ENCODE results near the gene DNAAF9.

The DNAAF9 gene

DNA sequence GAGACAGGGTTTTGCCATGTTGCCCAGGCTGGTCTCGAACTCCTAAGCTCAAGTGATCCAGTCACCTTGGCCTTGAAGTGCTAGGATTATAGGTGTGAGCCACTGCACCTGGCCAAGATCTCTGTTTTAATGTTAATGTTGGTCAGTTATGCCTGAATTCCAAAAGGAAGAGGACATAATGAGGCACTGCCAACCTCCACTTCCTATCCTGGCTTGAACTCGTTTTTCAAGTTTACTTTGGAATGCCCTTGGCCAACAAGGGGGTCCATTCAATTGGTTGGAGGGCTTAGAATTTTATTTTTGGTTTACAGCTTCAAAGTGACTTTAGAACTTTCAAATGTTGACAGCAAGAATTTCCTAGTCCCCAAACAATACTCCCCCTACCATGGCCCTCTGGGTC, 29.8 kb downstream of the DNAAF9 start:
- H3K36me3 Mint-ChIP-seq: peaks cover 17 to 47% of the 10 kb centered on the region in 2 donors
- H3K4me1 Mint-ChIP-seq: no peaks in the 10 kb centered on the region
- H3K4me3 Mint-ChIP-seq: no peak overlapping the region
- H3K27ac Mint-ChIP-seq: no peak overlapping the region
- no peaks in the 10 kb centered on the region for H3K9me3 Mint-ChIP-seq
- no peak for ATAC-seq (replicated peaks)
- no peak for DNase-seq
- H3K27me3 Mint-ChIP-seq: no peaks in the 10 kb centered on the region

DNA sequence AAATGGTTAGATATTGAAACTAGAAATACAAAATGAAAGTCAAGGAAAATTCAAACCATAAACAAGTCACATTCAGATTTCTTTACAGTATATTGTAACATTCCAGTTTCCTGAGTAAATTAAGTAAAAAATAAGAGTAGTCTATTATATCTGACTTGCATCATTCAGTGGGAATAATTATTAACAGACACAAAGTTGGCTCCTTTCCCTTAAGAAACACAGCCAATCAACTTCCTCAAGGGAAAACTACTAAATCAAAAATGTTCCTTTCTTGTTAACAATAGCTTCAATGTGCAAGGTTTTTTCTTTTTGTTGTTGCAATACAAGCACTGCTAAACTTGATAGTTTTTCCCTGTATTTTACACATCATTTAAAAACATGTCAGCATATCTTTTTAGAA, 33.2 kb downstream of the DNAAF9 start:
- Mint-ChIP-seq H3K4me1 (no peaks in the 10 kb centered on the region), H3K9me3 (no peaks in the 10 kb centered on the region), H3K27ac (no peak overlapping the region), H3K27me3 (no peaks in the 10 kb centered on the region), H3K36me3 (peaks cover 28 to 61% of the 10 kb centered on the region in 2 donors), H3K4me3 (no peak overlapping the region)
- ATAC-seq (replicated peaks): no peak
- no peak for DNase-seq

DNA sequence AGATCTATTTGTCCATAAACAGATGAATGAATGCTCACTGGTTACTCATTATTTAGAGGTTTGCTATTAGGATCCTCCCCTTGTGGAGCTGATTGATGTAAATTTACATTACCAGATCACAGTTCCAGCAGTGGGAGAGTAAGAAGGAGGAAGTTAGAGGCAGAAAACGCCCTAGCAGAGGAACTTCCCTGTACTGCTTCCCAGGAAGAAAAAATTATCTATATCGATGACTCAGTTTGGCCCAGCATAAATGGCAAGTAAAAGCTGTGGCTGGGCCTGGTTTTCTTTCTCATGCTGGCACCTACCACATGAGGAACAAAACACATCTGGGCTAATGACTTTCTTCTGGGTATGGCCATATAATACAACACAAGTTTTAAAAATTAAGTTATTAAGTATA, 35.7 kb downstream of the DNAAF9 start:
- Mint-ChIP-seq H3K9me3 (no peaks in the 10 kb centered on the region), H3K36me3 (peaks cover 29 to 56% of the 10 kb centered on the region in 2 donors), H3K27me3 (no peaks in the 10 kb centered on the region), H3K27ac (no peak overlapping the region), H3K4me1 (no peaks in the 10 kb centered on the region), H3K4me3 (no peak overlapping the region)
- DNase-seq (no peak), ATAC-seq (replicated peaks) (no peak)

DNA sequence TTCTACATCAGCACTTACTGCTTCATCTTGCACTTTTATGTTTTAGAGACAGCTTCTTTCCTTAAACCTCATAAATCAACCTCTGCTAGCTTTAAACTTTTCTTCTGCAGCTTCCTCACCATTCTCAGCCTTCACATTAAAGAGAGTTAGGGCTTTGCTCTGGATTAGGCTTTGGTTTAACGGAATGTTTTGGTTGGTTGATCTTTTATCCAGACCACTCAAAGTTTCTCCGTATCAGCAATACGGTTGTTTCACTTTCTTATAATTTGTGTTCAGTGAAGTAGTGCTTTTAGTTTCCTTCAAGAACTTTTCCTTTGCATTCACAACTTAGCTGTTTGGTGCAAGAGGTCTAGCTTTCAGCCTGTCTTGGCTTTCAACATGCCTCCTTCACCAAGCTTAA, 40.4 kb downstream of the DNAAF9 start:
- DNase-seq (no peak), ATAC-seq (replicated peaks) (no peak)
- no peaks in the 10 kb centered on the region for H3K27me3 Mint-ChIP-seq
- no peak overlapping the region for H3K4me3 Mint-ChIP-seq
- no peaks in the 10 kb centered on the region for H3K4me1 Mint-ChIP-seq
- H3K9me3 Mint-ChIP-seq: no peaks in the 10 kb centered on the region
- H3K27ac Mint-ChIP-seq: no peak overlapping the region
- H3K36me3 Mint-ChIP-seq: peaks cover 13 to 24% of the 10 kb centered on the region in 2 donors

DNA sequence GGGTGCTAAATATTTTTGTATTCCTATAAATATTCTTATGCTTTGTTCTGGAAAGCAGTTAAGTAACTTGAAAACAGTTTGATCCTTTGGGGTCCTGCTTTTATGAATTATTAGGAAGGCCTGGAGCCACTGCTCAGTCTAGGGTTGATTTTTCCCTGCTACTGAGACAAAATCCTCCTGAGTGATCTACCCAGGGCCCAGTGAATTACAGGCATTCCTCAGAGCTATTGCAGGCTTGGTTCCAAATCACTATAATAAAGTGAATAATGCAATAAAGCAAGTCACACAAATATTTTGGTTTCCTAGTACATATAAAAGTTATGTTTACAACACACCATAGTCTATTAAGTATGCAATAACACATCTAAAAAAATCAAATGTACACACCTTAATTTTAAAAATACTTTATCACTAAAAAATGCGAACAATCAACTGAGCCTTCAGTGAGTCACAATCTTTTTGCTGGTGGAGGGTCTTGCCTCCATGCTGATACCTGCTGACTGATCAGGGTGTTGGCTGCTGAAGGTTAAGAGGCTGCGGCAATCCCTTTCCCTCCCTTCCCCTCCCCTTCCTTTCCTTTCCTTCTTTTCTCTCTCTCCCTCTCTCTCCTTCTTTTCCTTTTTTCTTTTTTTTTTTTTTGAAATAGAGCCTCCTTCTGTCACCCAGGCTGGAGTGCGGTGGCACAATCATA, 43.0 kb downstream of the DNAAF9 start:
- Mint-ChIP-seq H3K4me3 (no peak overlapping the region), H3K4me1 (no peaks in the 10 kb centered on the region), H3K36me3 (peaks cover 5 to 12% of the 10 kb centered on the region in 2 donors), H3K27me3 (no peaks in the 10 kb centered on the region), H3K27ac (no peak overlapping the region), H3K9me3 (no peaks in the 10 kb centered on the region)
- ATAC-seq (replicated peaks) (no peak), DNase-seq (no peak)

DNA sequence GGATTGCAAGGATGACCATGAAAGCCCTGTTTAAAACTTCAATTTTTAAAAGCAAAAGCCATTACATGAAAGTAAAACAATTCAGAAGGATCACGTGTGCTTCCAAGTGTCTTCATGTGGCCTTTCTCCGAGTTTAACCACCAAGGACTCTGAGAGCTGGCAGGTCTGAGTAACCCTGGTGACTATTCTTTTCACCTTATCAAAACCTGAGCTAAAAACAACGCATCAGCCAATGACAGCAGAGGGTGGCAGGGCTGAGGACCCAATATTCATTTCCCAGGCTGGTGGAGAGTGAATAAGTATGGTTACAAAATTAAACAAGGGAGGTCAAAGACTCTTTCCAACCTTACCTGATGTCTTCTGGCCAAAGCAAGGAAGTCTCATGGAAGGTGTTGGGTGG, 46.7 kb downstream of the DNAAF9 start:
- DNase-seq (no peak), ATAC-seq (replicated peaks) (no peak)
- peaks cover 3 to 8% of the 10 kb centered on the region in 2 donors for H3K36me3 Mint-ChIP-seq
- H3K4me1 Mint-ChIP-seq: no peaks in the 10 kb centered on the region
- no peaks in the 10 kb centered on the region for H3K27me3 Mint-ChIP-seq
- H3K9me3 Mint-ChIP-seq: no peaks in the 10 kb centered on the region
- H3K4me3 Mint-ChIP-seq: no peak overlapping the region
- no peak overlapping the region for H3K27ac Mint-ChIP-seq

DNA sequence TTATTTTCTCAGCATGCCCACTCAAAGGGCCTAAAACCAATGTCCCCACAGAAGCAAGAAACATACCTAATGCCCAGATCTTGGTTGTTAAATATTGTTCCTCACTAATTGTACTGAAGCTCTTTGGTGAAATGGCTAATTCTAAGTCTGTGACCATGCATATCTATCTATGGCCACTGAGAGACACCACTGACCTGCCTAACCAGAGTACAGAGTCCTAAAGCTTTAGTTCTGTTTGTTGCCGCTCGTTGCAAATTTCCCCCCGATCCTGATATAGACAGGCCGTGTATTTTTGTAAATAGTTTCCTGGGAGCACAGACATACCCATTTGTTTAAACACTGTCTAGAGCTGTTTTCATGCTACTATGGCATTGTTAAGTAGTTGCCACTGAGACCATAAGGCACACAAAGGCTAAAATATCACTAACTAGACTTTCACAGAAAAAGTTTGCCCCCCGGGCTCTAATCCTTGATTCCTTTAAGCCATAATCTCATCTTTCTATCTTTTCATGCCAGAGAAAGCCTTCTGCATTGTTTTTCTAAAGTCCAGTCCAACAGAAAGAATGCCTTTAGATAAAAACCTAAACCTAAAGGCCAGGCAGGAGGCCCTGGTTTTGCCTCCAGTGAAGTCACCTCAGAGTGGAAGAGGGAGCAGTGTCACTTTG, 48.7 kb downstream of the DNAAF9 start:
- no peak overlapping the region for H3K27ac Mint-ChIP-seq
- H3K27me3 Mint-ChIP-seq: no peaks in the 10 kb centered on the region

More for the DNA sequence above, 48.7 kb downstream of the DNAAF9 start:
- no peaks in the 10 kb centered on the region for H3K9me3 Mint-ChIP-seq
- peaks cover 1 to 8% of the 10 kb centered on the region in 2 donors for H3K36me3 Mint-ChIP-seq
- no peak for ATAC-seq (replicated peaks)
- DNase-seq: no peak
- H3K4me1 Mint-ChIP-seq: no peaks in the 10 kb centered on the region
- no peak overlapping the region for H3K4me3 Mint-ChIP-seq

Data from stimulated activated naive B cell treated with anti-CD40 and anti-IgM and Interleukin-4, amounts not matched to agents 10 μg/mL and 1 μg/mL and 100 μg/mL, for 72 hours (primary cell).